GM18508 (cell line): Measurements from ENCODE around the gene TBC1D17.

Source experiments
- ATAC-seq: cut with Tn5 transposase; IDR thresholded peaks from one replicate; pipeline ENCODE4 v1.9.1; 2021; ENCODE audit warnings: moderate number of reproducible peaks; ENCODE audit not compliant: insufficient read depth, unreplicated experiment

The TBC1D17 gene

DNA sequence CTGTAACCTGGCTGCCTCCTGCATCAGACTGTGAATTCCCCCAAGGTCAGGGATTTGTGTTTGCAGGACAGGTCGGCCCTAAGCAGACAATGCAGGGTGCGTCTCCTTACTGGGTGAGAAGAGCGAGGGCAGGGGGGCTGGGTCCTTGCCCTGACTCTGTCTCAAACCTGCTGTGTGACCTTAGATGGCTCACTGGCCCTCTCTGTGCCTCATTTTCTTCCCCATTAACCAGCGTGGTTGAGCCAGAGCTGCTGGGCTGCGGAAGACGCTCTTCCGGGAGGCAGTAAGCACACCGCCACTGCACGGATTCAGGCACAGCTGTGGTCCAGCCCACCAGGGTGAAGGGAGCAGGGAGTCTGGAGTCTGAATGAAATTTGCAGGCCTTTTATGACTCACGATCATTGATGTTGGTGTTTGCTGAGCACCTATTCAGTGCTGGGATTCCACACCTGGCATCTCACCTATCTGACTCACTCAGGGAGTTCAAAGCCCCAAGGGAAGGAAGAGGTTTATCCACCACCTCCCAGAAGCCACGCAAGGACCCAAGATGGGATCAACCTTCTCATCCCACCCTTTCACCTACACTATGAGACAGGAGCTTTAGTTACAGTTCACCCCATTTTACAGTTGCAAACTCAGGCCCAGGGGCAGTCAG, 2.9 kb upstream of the TBC1D17 start:
- no peak for ATAC-seq

DNA sequence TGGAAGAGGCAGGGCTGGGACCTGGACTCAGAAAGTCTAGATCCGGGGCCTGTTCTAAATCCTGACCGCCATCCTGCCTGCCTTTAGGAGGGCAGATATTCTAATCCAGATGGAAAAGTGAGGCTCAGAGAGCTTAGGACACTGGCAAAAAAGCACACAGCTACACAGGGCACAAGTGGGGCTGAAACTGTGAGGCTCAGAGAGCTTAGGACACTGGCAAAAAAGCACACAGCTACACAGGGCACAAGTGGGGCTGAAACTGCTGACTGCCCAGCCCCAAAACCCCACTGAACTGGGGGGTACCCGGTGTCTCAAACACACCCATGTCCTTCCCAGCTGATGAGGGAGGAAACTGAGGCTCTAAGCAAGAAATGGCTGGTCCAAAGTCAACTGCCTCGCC, 2.3 kb upstream of the TBC1D17 start:
- ATAC-seq, result no peak

DNA sequence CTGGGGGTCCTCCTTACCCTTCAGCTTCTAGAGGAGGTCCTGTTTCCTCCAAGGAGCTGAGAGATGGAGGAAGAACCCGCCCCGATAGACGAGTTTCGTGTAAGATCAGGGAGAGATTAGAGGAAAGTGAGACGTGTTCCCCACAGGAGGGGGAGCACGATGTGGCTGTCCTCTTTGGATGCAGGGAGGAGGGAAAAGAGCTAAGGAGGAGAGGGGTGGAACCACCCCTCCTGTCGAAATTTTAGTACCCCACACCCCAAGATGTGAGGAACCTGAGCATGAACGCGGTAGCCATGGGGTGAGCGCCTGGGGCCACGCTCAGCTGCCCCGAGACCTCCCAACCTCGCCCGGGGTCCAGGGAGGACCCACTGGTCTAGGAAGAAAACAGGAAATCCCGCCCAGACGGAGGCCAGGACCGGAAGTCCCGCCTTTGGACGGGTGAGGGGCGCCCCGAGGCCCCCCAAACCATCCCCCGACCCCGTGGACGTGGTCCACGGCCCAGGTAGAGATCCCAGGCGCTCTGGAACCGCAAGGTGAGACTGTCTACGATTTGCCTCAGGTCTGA, 1.6 kb upstream of the TBC1D17 start:
- no peak for ATAC-seq

DNA sequence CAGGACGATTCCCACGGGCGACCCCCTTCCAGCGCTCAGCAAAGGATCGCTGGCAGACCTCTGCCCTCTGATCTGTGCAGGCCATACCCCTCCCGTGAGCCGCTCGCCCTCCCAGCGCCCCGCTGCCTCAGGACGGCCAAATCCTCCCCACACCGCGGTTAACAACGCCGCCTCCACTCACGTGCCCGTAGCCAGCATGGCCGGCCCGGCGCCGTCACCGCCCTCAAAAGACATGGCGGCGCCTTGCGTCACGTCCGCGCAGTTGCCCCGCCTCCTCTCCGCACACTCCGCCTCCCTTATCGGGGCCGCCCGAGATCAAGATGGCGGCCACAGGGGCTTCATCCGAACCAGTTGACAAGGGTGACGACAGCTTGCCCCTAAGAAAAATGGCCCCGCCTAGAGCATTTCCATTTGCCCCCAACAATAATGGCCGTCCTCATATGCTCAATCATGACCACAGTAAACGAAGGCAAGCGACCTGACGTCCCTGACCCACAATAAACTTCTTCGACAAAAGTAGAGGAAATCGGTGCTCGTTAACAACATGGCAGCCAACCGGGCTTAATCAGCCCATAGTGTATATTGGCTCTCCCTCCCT, 981 bp upstream of the TBC1D17 start:
- ATAC-seq, result peak; percentile 24

DNA sequence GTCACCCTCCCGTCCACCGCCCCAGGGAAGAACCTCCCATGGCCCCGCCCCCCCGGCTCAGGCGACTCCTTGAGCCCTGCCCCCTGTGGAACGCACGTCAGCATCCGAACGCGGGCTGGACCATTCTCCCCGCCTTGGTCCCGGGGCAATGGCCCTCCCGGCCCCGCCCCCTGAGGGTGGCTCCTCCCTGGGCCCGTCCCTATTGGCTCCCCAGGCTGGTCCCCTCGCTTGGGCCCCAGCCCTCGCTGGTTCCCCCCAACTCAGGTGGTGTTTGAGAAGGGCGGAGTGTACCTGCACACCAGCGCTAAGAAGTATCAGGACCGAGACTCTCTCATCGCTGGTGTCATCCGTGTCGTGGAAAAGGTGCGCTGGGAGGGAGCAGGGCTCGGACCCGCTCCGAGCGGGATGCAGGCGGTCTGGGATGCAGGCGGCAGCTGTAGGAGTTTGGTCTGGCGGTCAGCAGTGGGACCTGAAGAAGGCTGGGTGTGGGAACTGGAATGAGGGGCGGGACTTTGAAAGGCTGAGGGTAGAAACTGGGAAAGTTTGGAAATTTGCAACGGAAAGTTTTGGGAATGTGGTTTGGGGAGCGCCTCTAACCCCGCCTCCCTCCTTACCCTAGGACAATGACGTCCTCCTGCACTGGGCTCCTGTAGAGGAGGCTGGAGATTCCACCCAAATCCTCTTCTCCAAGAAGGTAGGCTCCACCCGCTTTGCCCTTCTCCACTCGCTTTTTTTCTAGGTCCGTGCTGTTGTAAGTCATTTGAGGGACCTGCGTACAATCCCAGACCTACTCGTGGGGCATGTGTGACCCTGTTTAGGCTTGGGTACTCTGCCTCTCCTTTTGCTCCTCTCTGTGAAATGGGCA, 609 bp downstream of the TBC1D17 start:
- ATAC-seq, result peak; percentile 21

GRCh38 chr19:49878744-49879070, 1.2 kb downstream of the TBC1D17 start:
- ATAC-seq, result no peak

GRCh38 chr19:49879243-49879963, 1.9 kb downstream of the TBC1D17 start:
- ATAC-seq, result no peak

DNA sequence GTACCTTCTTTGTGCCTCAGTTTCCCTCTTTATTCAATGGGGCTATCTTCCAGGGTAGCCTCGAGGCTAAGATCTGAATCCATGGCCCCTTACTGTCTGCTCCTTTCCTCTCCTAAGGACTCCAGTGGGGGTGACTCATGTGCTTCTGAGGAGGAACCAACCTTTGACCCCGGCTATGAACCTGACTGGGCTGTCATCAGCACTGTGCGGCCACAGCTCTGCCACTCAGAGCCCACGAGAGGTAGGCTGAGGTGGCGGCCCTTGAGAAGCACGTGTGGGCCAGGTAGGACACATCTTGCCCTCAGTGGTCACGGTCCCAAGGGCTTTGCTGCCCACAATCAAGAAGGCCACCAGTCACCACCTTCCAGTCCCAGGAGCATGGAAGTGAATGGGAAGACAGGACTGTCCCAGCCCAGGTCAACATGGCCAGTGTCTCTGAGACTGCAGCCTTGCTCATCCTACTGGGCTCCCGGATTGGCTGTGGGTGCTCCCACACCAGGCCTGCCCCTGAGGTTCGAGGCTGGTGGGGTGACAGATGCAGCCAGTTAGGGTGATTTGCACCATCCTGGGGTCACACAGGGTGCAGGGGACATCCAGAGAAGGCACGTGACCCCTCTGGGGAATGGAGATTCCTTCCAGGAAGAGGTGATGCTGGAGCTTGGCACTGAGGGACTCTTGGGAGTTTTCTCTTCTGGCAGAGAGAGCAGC, 2.8 kb downstream of the TBC1D17 start:
- no peak for ATAC-seq

GRCh38 chr19:49881186-49881585, 3.7 kb downstream of the TBC1D17 start:
- ATAC-seq, result no peak

DNA sequence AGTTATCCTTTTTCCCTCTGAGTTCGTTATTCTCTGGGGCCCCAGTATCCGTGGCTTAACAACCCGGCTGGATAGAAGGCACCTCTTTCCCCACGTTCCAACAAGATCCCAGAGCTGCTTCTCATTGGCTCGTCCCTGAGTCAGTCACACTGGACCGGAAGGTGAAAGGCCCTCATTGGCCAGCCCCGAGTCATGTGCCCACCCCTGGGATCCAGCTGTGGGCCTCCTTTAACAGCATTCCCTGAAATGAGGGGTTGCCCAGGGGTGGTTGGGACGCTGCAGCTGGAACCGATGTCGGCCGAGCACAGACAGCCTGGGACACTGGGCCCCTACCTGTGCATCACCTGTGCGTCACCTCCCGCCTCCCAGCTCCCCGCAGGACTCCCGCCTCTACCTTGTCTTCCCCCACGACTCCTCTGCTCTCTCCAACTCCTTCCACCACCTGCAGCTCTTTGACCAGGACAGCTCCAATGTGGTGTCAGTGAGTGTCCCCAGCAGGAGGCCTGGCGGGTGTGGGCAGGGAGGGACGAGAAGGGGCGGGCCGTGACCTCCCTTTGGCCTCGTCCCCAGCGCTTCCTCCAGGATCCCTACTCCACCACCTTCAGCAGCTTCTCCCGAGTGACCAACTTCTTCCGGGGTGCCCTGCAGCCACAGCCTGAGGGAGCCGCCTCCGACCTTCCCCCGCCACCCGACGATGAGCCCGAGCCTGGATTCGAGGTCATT, 4.3 kb downstream of the TBC1D17 start:
- ATAC-seq, result no peak

DNA sequence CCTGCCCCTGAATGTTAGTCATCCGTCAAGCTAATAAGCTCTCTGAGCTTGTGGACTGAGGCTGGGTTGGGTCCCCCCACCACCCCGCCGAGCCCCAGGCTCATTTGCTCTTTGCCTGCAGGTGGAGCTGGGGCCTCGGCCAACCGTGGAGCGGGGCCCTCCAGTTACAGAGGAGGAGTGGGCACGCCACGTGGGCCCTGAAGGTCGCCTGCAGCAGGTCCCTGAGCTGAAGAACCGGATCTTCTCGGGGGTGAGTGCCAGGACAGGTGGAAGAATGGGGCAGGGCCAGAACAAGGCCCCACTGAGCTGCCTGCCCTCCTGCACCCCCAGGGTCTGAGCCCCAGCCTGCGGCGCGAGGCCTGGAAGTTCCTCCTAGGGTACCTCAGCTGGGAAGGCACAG, 5.1 kb downstream of the TBC1D17 start:
- ATAC-seq, result no peak

DNA sequence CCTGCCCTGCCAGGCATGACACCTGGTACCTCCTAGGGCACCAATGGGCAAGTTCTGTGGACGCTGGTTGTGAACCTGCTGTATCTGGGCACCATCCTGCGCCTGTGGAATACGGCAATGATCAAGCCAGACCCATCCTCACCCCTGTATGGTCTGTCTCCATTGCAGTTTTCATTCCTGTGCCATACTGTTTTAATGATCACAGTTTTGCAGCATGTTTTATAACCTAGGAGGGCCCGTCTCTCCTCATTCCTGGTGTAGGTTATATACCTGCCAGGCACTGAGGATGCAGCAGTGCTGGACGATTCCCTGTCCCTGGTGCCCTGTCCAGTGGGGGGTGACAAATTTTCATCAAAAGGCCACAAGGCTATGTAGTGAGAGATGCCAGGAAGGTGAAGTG, 5.6 kb downstream of the TBC1D17 start:
- no peak for ATAC-seq

DNA sequence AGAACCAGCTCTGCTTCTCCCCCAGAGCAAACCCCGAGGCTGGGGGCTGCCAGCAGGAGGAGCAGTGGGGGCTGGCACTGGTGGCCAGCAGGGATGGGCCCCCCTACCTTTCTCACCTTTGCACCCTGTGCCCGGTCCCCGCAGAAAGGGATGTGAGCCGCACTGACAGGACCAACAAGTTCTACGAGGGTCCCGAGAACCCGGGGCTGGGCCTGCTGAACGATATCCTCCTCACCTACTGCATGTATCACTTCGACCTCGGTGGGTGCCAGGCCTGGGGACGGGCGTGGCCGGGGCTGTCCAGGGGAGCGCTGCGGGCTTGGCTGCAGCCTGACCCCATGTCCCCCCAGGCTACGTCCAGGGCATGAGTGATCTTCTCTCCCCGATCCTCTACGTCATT, 6.6 kb downstream of the TBC1D17 start:
- no peak for ATAC-seq

DNA sequence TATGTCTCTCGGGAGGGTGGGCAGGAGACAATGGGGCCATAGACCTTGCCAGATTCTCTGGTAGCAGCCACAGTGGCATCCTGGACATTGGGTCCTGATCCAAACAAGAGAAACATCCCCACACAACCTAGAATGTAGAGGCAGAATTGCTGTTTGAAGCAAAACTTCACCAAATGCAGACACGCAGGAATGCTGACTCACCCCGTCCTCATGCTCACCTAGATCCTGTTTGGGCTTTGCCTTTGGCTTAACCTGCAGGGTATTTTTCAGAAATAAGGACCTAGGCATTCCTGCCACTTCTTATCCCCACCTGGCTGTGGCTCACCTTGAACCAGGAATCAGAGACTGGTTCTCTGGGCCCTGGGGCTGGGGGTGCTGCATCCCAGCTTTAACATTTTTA, 7.3 kb downstream of the TBC1D17 start:
- no peak for ATAC-seq

DNA sequence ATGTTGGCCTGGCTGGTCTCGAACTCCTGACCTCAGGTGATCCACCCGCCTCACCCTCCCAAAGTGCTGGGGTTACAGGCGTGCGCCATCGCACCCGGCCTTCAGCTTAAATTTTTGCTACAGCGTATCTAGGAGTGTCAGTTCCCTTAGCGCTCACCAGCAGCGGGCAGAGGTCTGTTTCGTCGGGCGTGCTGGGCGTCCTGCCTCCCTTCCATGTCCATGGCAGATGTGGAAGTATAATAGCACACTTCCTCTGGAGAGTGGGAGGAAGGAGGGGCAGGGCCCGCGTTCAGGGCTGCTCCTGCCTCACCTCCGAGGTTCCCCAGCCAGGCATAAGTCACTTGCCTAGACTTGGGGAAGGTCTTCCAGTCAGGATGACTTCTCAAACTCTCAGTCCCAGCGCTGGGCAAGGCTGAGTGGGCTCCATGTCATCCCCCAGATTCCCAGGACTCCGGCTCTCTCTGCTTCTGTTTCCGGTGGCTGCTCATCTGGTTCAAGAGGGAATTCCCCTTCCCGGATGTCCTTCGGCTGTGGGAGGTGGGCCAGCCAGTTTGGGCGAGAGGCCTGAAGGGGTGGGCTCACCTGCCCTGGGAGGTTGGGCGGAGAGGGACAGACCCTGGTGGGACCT, 9.6 kb downstream of the TBC1D17 start:
- no peak for ATAC-seq

DNA sequence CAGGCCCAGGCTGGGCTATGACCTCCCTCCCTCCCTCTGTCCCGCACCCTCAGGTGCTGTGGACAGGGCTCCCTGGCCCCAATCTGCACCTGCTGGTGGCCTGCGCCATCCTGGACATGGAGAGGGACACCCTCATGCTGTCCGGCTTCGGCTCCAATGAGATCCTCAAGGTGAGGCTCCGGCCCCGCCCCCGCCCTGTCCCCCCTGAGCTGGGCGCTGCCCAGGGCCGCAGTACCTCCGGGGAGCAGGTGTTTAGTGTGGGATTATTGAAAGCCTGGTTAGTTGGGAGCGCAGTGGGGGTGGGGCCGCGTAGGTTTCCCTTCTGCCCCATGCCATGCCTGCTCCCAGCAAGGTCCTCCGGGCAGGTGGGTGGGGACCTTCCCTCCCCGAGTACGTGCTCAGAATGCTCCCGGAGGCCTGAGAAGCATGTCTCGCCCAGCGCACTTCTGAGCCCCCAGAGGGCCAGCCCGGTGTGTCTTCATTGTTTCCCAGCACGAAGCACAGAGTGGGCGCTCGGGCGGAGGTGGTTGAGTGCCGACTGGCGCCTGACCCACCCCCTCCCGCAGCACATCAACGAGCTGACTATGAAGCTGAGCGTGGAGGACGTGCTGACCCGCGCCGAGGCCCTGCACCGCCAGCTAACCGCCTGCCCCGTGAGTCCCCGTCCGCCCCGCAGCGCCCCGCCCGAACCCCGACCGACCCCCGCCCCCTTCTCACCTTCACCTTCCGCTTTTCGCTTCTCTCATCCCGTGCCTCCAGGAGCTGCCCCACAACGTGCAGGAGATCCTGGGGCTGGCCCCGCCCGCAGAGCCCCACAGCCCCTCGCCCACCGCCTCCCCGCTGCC, 10.4 kb downstream of the TBC1D17 start:
- ATAC-seq, result no peak

DNA sequence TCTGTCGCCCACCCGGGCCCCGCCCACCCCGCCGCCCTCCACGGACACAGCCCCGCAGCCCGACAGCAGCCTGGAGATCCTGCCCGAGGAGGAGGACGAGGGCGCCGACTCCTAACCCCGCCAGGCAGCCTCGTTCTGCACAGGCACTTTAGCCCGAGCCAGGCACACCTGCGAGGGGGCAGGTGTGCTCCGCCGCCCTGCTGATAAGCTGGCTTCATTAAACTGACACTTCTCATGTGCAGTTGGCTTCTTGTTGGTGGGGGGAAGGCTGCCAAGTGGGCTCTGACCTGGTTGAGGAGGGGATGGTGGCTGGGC, 11.0 kb downstream of the TBC1D17 start:
- no peak for ATAC-seq

- ATAC-seq, result no peak
Observed at GRCh38 chr19:49889038-49889686, 11.7 kb downstream of the TBC1D17 start.
